Tibial artery (tissue), 4 donors: ENCODE data around the gene COX7A2L.

ENCODE experiments used
- DNase-seq, 2 donors: peaks; one replicate each; pipeline ENCODE4 v3.0.0-alpha.2; 2019
- H3K27ac ChIP-seq, 2 donors: fragments of 200-600 bp; sonication (generic) in 1 of 2; 1 replicate in 1 of 2; 2 replicates in 1 of 2; pipeline ENCODE4 v1.5.1; 2018 to 2019; ENCODE audit warnings: mild to moderate bottlenecking in 1 of 2
- H3K27me3 ChIP-seq, 2 donors: fragments of 200-600 bp; sonication (generic) in 1 of 2; one replicate each; pipeline versions ENCODE4 v1.5.1 to v1.6.0; 2016 to 2019
- H3K36me3 ChIP-seq, 3 donors: fragments of 200-600 bp; sonication (generic) in 2 of 3; one replicate each; pipeline ENCODE4 v1.5.1; 2016 to 2019; ENCODE audit warnings: mild to moderate bottlenecking in 2 of 3
- H3K4me1 ChIP-seq, 4 donors: fragments of 200-600 bp; sonication (generic) in 2 of 4; 1 replicate in 3 of 4; 2 replicates in 1 of 4; pipeline ENCODE4 v1.5.1; 2016 to 2019
- H3K4me3 ChIP-seq, 2 donors: fragments of 200-600 bp; sonication (generic) in 1 of 2; 1 replicate in 1 of 2; 2 replicates in 1 of 2; pipeline ENCODE4 v1.5.1; 2018 to 2019; ENCODE audit warnings: mild to moderate bottlenecking in 2 of 2
- H3K9me3 ChIP-seq, 3 donors: fragments of 200-600 bp; sonication (generic) in 1 of 3; one replicate each; pipeline ENCODE4 v1.5.1; 2016 to 2019
- intact Hi-C: fragments of 100-400 bp; cut with DNase I; formaldehyde crosslinking; loops from one replicate; pipeline ENCODE4 v1.15.0; 2023; ENCODE audit warnings: low total_unique reads
- TF ChIP-seq, protein P1 (sequence below), 2 experiments: fragments of 200-600 bp in 1 of 2; fragments of 450-650 bp in 1 of 2; IDR thresholded peaks; one replicate each; pipeline ENCODE4 v1.5.1; 2017 to 2019; ENCODE audit warnings: antibody characterized with exemption in 2 of 2, mild to moderate bottlenecking in 1 of 2, moderate library complexity in 1 of 2

Gene COX7A2L

DNA sequence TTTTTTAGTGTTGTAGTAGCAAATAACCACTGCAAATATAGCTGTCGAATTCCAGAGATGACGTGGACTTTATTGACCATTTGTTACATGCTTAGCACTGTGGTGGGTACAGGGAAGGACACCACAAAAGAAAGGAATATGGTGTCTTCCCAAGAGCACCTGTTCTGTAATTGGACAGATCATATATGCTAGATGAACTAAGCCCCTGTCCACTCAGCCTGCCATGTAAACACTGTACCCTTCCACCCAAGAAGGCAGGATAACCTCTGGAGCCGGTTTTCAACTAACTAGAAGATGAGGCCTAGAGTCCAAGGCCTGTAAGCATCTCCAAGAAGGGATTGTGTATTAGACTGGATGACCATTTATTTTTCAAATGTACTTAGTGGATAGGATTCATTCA lies 44.1 kb downstream of the COX7A2L start:
- H3K9me3 ChIP-seq = no peaks in the 10 kb centered on the region
- H3K36me3 ChIP-seq = peaks cover 3 to 43% (median 7%) of the 10 kb centered on the region in 3 donors
- H3K4me3 ChIP-seq = no peak overlapping the region
- DNase-seq = no peak
- no peaks in the 10 kb centered on the region for H3K27me3 ChIP-seq
- TF ChIP-seq, protein P1, sequence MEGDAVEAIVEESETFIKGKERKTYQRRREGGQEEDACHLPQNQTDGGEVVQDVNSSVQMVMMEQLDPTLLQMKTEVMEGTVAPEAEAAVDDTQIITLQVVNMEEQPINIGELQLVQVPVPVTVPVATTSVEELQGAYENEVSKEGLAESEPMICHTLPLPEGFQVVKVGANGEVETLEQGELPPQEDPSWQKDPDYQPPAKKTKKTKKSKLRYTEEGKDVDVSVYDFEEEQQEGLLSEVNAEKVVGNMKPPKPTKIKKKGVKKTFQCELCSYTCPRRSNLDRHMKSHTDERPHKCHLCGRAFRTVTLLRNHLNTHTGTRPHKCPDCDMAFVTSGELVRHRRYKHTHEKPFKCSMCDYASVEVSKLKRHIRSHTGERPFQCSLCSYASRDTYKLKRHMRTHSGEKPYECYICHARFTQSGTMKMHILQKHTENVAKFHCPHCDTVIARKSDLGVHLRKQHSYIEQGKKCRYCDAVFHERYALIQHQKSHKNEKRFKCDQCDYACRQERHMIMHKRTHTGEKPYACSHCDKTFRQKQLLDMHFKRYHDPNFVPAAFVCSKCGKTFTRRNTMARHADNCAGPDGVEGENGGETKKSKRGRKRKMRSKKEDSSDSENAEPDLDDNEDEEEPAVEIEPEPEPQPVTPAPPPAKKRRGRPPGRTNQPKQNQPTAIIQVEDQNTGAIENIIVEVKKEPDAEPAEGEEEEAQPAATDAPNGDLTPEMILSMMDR (IDR thresholded peaks at IDR 0.05) = no peak
- H3K4me1 ChIP-seq = no peaks in the 10 kb centered on the region
- H3K27ac ChIP-seq = no peak overlapping the region
- intact Hi-C loops = no loop called here

DNA sequence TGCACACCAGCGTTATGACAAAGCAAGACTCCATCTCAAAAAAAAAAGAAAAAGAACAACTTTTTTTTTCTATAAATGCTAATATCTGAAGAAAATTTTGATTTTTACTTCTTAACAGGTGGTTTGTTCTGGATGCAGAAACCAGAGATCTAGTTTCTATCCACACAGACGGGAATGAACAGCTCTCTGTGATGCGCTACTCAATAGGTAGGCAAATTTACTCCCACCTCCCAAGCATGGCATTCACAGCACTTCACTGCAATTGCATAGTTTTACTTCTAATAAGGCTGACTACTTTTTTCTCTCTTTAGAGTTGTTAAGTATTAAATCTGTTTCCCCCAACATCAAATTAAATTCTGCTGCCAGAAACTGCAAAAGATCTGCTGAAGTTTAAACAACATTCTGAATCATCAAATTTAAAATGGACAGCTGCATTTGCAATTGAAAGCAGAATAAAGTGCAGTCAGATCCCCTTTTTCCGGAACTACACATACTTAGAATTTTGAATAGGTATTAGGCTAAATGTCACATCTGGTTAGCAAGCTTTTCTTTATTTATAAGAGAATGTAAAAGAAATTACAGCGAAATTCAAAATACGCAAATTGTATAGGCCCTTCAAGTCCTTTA lies 45.1 kb downstream of the COX7A2L start:
- no peak for DNase-seq
- intact Hi-C loops = no loop called here
- TF ChIP-seq, protein P1 (IDR thresholded peaks at IDR 0.05) = no peak
- Histone ChIP-seq H3K36me3 (peaks cover 3 to 38% (median 12%) of the 10 kb centered on the region in 3 donors), H3K9me3 (no peaks in the 10 kb centered on the region), H3K4me3 (no peak overlapping the region), H3K27ac (no peak overlapping the region), H3K27me3 (no peaks in the 10 kb centered on the region), H3K4me1 (no peaks in the 10 kb centered on the region)

DNA sequence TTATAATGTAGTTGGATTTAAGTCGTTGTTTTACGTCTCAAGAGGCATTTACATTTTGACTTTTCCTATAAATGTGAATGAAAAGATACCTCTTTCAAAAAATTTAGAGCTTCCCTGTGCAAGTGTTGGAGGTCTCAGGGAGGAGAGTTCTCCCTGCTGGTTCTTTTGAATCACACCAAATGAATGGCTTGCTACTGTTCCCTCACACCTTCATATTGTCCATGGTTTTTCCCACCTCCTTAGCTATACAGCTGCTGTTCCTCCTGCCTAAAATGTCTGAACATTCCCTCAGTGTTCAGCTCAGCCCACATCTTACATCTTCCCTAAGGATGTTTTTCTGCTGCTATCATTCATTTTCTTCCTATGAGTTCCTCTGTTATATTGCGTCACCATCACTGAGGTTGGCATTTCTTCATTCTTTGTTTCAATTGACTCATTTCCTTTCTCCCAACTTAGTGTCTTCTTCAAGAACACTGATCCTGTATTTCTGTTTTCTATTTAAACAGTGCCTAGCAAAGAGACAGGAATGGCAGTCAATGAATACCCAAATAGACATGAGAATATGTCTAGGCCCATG lies 46.0 kb downstream of the COX7A2L start:
- TF ChIP-seq, protein P1 (IDR thresholded peaks at IDR 0.05) = no peak
- intact Hi-C loops = no loop called here
- peaks cover 3 to 36% (median 12%) of the 10 kb centered on the region in 3 donors for H3K36me3 ChIP-seq
- H3K4me3 ChIP-seq = no peak overlapping the region
- no peak overlapping the region for H3K27ac ChIP-seq
- no peaks in the 10 kb centered on the region for H3K4me1 ChIP-seq
- DNase-seq = no peak
- H3K27me3 ChIP-seq = no peaks in the 10 kb centered on the region
- H3K9me3 ChIP-seq = no peaks in the 10 kb centered on the region

DNA sequence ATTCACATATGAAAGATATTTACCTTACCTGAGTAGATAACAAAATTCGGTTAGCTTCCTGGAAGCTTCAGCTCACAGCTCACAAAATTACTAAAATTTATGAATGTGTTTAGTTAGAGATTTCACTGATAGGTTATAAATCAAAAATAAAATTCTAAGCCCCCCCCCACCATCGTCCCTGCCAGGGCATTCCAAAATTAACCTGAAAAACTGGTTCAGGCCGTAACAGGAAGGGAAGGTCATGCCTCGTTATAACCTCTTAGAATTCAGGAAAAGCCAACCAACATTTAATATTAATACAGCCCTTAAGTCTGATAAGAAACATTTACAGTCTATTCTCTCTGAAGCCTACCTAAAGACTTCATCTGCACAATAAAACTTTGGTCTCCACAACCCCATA lies 48.9 kb downstream of the COX7A2L start:
- DNase-seq = no peak
- no peak overlapping the region for H3K4me3 ChIP-seq
- TF ChIP-seq, protein P1 (IDR thresholded peaks at IDR 0.05) = no peak
- no peaks in the 10 kb centered on the region for H3K9me3 ChIP-seq
- no peaks in the 10 kb centered on the region for H3K27me3 ChIP-seq
- H3K4me1 ChIP-seq = no peaks in the 10 kb centered on the region
- no peak overlapping the region for H3K27ac ChIP-seq
- H3K36me3 ChIP-seq = peaks cover 6 to 28% (median 13%) of the 10 kb centered on the region in 3 donors
- intact Hi-C loops = no loop called here

DNA sequence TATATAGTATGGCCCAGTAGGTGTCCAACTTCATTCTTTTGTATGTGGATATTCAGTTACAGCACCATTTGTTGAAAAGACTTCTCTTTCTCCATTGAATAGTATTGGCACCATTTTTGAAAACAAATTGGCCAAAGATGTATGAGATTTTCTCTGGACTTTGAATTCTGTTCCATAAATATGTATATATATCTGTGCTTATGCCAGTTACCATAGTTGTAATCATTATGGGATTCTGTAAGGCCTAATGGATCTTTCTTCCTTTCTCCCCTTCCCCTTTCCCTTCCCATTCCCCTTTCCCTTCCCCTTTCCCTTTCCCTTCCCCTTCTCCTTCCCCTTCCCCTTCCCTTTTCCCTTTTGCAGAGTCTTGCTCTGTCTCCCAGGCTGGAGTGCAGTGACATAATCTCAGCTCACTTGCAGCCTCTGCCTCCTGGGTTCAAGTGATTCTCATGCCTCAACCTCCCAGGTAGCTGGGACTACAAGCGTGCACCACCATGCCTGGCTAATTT lies 51.0 kb downstream of the COX7A2L start:
- Histone ChIP-seq H3K4me3 (no peak overlapping the region), H3K9me3 (no peaks in the 10 kb centered on the region), H3K4me1 (no peaks in the 10 kb centered on the region), H3K27me3 (no peaks in the 10 kb centered on the region), H3K36me3 (peaks cover 3 to 16% (median 15%) of the 10 kb centered on the region in 3 donors), H3K27ac (no peak overlapping the region)
- DNase-seq = no peak
- TF ChIP-seq, protein P1 (IDR thresholded peaks at IDR 0.05) = no peak
- intact Hi-C loops = no loop called here
